Measurements from ENCODE around the gene CDS2. TPM values are rescaled to one million over a fixed set of nuclear protein-coding genes. Genes with fewer than 3 reads are reported as not detected.

CDS2 gene
- total and polyA plus RNA-seq, 2 of the 13 experiments (the other 11 are each of a cell fraction or from before 2014, with no cell fraction given): 81.3 to 153 TPM

- TF ChIP-seq ZHX1 (CRISPR knock-in tag; IDR thresholded peaks at IDR 0.05; ENCODE audit: low read depth) (no peak), SP5 (CRISPR knock-in tag; IDR thresholded peaks at IDR 0.05; ENCODE audit: borderline replicate concordance, low read depth) (no peak)
These were observed 34.9 kb upstream of the CDS2 start (continued) for GRCh38 chr20:5091902-5092301.

GRCh38 chr20:5092765-5093339, 34.0 kb upstream of the CDS2 start:
- CTCF ChIA-PET (ENCODE audit: low intra/inter-chr PET ratio, low total read pairs): no interaction called here

More at GRCh38 chr20:5092765-5093339, 34.0 kb upstream of the CDS2 start:
- Histone ChIP-seq H3K36me3 (replicated peaks in 1 of 2; ENCODE audit: control insufficient read depth in 1 of 2, insufficient read depth in 2 of 2, low read length in 2 of 2) (peaks cover 2 to 14% of the 10 kb centered on the region in 2 experiments; a peak in 3 of 5 replicates), H4K20me1 (ENCODE audit: insufficient read depth, low read length) (no peaks in the 10 kb centered on the region), H3K9me3 (ENCODE audit: low read length) (no peaks in the 10 kb centered on the region), H3K79me2 (ENCODE audit: insufficient read depth, low read length) (no peaks in the 10 kb centered on the region), H3K9ac (ENCODE audit: insufficient read depth, low read depth, low read length) (no peak overlapping the region), H3K4me3 (replicated peaks in 1 of 3; ENCODE audit: insufficient read depth in 1 of 3, low read depth in 2 of 3, low read length in 3 of 3) (no peak overlapping the region), H2AFZ (ENCODE audit: low read length) (no peak overlapping the region), H3K4me1 (ENCODE audit: insufficient read depth, low read length) (no peaks in the 10 kb centered on the region), H3K4me2 (ENCODE audit: low read depth, low read length) (no peak overlapping the region), H3K27ac (ENCODE audit: extremely low read length, insufficient read depth, low read length) (no peak overlapping the region), H3K27me3 (ENCODE audit: control insufficient read depth in 1 of 2, insufficient read depth in 2 of 2, low read length in 2 of 2) (no peaks in the 10 kb centered on the region)
- ATAC-seq (no peak), DNase-seq (ENCODE audit: low spot score) (no peak), FAIRE-seq (no peak)
- intact Hi-C loops (cut with micrococcal nuclease; ENCODE audit: unreplicated experiment) (no loop called here), in situ Hi-C loops (cut with HindIII; ENCODE audit: extremely low pct_ligation_motif_present, low pct_unique_long_range_greater_than_20kb) (loop anchor here (10.0 kb wide), 1 partner anchor 488 kb away; no protein-coding TSS in a partner anchor)
- POLR2A ChIA-PET: no interaction called here
- BruUV-seq (replicated peaks): no TSS peak
- 94% methylated on average over 4 of the region's 4 CpGs for WGBS (ENCODE audit: low lambda C conversion rate)
- TF ChIP-seq ZNF710 (CRISPR knock-in tag; IDR thresholded peaks at IDR 0.05; ENCODE audit: borderline replicate concordance) (no peak), ZMYM2 (CRISPR knock-in tag; IDR thresholded peaks at IDR 0.05) (no peak), ZNF264 (CRISPR knock-in tag; IDR thresholded peaks at IDR 0.05) (no peak), MXD3 (CRISPR knock-in tag; IDR thresholded peaks at IDR 0.05) (no peak), CC2D1A (CRISPR knock-in tag; IDR thresholded peaks at IDR 0.05) (no peak), ZNF552 (CRISPR knock-in tag; IDR thresholded peaks at IDR 0.05; ENCODE audit: borderline replicate concordance) (no peak), SKI (IDR thresholded peaks at IDR 0.05; ENCODE audit: partially characterized antibody) (no peak), ZNF317 (CRISPR knock-in tag; IDR thresholded peaks at IDR 0.05) (no peak), RAD51 (IDR thresholded peaks at IDR 0.05; ENCODE audit: borderline replicate concordance) (no peak), E2F1 (CRISPR knock-in tag; IDR thresholded peaks at IDR 0.05) (no peak), ZNF569 (CRISPR knock-in tag; IDR thresholded peaks at IDR 0.05; ENCODE audit: borderline replicate concordance) (no peak), SATB2 (CRISPR knock-in tag; IDR thresholded peaks at IDR 0.05) (no peak)

All from HepG2 (cell line).